ENCODE data around the gene RYR2. TPM values are rescaled to one million over a fixed set of nuclear protein-coding genes. Genes with fewer than 3 reads are reported as not detected.

The RYR2 gene
- total RNA-seq, 2 experiments from 2014 or later = not detected

DNA sequence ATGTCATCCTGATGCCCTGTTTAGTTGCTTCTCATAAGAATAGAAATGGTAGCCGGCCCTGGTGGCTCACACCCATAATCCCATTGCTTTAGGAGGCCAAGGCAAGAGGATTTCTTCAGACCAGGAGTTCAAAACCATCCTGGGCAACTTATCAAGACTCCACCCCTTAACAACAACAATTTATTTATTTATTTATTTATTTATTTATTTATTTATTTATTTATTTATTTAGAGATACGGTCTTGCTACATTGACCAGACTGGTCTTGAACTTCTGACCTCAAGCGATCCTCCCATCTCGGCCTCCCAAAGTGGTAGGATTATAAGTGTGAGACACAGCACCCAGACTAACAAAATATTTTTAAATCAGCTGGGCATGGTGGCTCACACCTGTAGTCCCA, 41.8 kb upstream of the RYR2 start:
- BruUV-seq (replicated peaks) = no TSS peak
- H3K4me1 ChIP-seq (ENCODE audit: insufficient read depth, low read length, poor library complexity, severe bottlenecking) = no peaks in the 10 kb centered on the region
- no peaks in the 10 kb centered on the region for H3K9me2 ChIP-seq (ENCODE audit: insufficient read depth, low read length)
- H3K36me3 ChIP-seq (ENCODE audit: insufficient read depth, low read length) = no peaks in the 10 kb centered on the region
- POLR2A ChIA-PET = no interaction called here
- DNase-seq (ENCODE audit: low spot score) = no peak
- no peaks in the 10 kb centered on the region for H3K9me3 ChIP-seq (ENCODE audit: low read length)
- no peak overlapping the region for H2AFZ ChIP-seq (ENCODE audit: low read length)
- TF ChIP-seq EZH2phosphoT487 (IDR thresholded peaks at IDR 0.05; ENCODE audit: borderline replicate concordance, low read depth, low read length) = no peak
- TF ChIP-seq, protein P1, sequence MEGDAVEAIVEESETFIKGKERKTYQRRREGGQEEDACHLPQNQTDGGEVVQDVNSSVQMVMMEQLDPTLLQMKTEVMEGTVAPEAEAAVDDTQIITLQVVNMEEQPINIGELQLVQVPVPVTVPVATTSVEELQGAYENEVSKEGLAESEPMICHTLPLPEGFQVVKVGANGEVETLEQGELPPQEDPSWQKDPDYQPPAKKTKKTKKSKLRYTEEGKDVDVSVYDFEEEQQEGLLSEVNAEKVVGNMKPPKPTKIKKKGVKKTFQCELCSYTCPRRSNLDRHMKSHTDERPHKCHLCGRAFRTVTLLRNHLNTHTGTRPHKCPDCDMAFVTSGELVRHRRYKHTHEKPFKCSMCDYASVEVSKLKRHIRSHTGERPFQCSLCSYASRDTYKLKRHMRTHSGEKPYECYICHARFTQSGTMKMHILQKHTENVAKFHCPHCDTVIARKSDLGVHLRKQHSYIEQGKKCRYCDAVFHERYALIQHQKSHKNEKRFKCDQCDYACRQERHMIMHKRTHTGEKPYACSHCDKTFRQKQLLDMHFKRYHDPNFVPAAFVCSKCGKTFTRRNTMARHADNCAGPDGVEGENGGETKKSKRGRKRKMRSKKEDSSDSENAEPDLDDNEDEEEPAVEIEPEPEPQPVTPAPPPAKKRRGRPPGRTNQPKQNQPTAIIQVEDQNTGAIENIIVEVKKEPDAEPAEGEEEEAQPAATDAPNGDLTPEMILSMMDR (conservative IDR thresholded peaks at IDR 0.05; ENCODE audit: low read length) = no peak
- H4K20me1 ChIP-seq (ENCODE audit: insufficient read depth, low read length) = no peaks in the 10 kb centered on the region
- CTCF ChIA-PET (ENCODE audit: unreplicated experiment) = no interaction called here
- H3K4me2 ChIP-seq (ENCODE audit: low read length) = no peak overlapping the region
- H3K4me3 ChIP-seq (ENCODE audit: low read depth, low read length, poor library complexity, severe bottlenecking) = no peak overlapping the region
- intact Hi-C loops (cut with micrococcal nuclease; ENCODE audit: unreplicated experiment) = no loop called here
- no peaks in the 10 kb centered on the region for H3K79me2 ChIP-seq (ENCODE audit: insufficient read depth, low read depth, low read length)
- H3K27ac ChIP-seq (ENCODE audit: low read depth, low read length, poor library complexity, severe bottlenecking) = no peak overlapping the region

DNA sequence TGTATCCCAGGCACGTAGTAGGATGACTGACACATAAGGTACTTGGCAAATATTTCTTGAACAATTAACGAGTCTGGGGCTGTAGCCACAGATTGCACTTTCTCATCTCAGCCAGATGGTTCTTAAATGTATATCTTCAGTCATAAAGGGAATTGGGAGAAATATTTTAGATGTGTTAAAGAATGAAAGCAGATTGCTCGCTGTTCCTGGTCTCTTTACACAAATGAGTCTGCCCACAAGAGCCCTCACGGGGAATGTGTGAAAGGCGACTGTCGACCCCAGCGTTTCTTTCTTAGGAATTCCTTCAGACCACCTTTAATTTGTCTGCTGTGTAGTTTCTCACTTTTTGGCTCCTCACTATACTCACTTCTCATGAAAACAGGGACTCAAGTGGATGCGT, 38.5 kb upstream of the RYR2 start:
- H3K4me1 ChIP-seq (ENCODE audit: insufficient read depth, low read length, poor library complexity, severe bottlenecking) = no peaks in the 10 kb centered on the region
- no peaks in the 10 kb centered on the region for H3K9me2 ChIP-seq (ENCODE audit: insufficient read depth, low read length)
- H3K36me3 ChIP-seq (ENCODE audit: insufficient read depth, low read length) = no peaks in the 10 kb centered on the region
- H3K4me3 ChIP-seq (ENCODE audit: low read depth, low read length, poor library complexity, severe bottlenecking) = no peak overlapping the region
- no peaks in the 10 kb centered on the region for H4K20me1 ChIP-seq (ENCODE audit: insufficient read depth, low read length)
- no peaks in the 10 kb centered on the region for H3K79me2 ChIP-seq (ENCODE audit: insufficient read depth, low read depth, low read length)
- no peak overlapping the region for H3K27ac ChIP-seq (ENCODE audit: low read depth, low read length, poor library complexity, severe bottlenecking)
- intact Hi-C loops (cut with micrococcal nuclease; ENCODE audit: unreplicated experiment) = no loop called here
- H3K9me3 ChIP-seq (ENCODE audit: low read length) = no peaks in the 10 kb centered on the region
- H2AFZ ChIP-seq (ENCODE audit: low read length) = no peak overlapping the region
- ChIA-PET POLR2A (no interaction called here), CTCF (ENCODE audit: unreplicated experiment) (no interaction called here)
- H3K4me2 ChIP-seq (ENCODE audit: low read length) = no peak overlapping the region
- TF ChIP-seq, protein P1 (conservative IDR thresholded peaks at IDR 0.05; ENCODE audit: low read length) = no peak
- TF ChIP-seq EZH2phosphoT487 (IDR thresholded peaks at IDR 0.05; ENCODE audit: borderline replicate concordance, low read depth, low read length) = no peak
- no peak for DNase-seq (ENCODE audit: low spot score)
- no TSS peak for BruUV-seq (replicated peaks)

DNA sequence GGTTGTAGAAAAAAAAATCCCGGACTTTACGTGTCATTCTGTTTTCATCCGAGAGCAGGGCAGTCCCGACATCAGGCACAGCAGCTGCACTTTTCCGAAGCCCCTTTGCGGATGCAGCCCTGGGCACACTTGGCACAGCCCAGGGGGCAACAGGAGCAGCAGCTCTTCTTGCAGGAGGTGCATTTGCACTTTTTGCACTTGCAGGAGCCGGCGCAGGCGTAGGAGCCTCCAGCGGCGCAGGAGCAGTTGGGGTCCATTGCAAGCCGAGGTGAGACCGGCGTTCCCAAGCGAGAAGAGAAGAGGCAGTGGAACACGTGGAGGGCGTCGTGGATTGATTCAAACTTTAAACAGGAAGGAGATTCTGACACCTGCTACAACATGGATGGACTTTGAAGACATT, 37.9 kb upstream of the RYR2 start, which contains the start of gene MT1HL1:
Gene MT1HL1, minus strand, starts transcription at position 326 of the 400 bp plus-strand sequence. Its CDS starts 69 bp downstream, at position 257.
- Histone ChIP-seq H3K4me2 (ENCODE audit: low read length) (no peak within 1 kb of the TSS), H3K9me2 (ENCODE audit: insufficient read depth, low read length) (no peaks in the 10 kb centered on the region), H2AFZ (ENCODE audit: low read length) (no peak within 1 kb of the TSS), H3K9me3 (ENCODE audit: low read length) (no peaks in the 10 kb centered on the region), H3K4me3 (ENCODE audit: low read depth, low read length, poor library complexity, severe bottlenecking) (no peak within 1 kb of the TSS), H3K79me2 (ENCODE audit: insufficient read depth, low read depth, low read length) (no peaks in the 10 kb centered on the region), H3K27ac (ENCODE audit: low read depth, low read length, poor library complexity, severe bottlenecking) (no peak within 1 kb of the TSS), H4K20me1 (ENCODE audit: insufficient read depth, low read length) (no peaks in the 10 kb centered on the region), H3K36me3 (ENCODE audit: insufficient read depth, low read length) (no peaks in the 10 kb centered on the region), H3K4me1 (ENCODE audit: insufficient read depth, low read length, poor library complexity, severe bottlenecking) (no peaks in the 10 kb centered on the region)
- intact Hi-C loops (cut with micrococcal nuclease; ENCODE audit: unreplicated experiment) = no loop called here
- POLR2A ChIA-PET = no interaction called here
- CTCF ChIA-PET (ENCODE audit: unreplicated experiment) = no interaction called here
- BruUV-seq (replicated peaks) = no TSS peak
- DNase-seq (ENCODE audit: low spot score) = no peak
- TF ChIP-seq, protein P1 (conservative IDR thresholded peaks at IDR 0.05; ENCODE audit: low read length) = no peak
- TF ChIP-seq EZH2phosphoT487 (IDR thresholded peaks at IDR 0.05; ENCODE audit: borderline replicate concordance, low read depth, low read length) = no peak
